ENCODE measurements around the gene HJURP.

Gene HJURP

GRCh38 chr2:233822781-233823730 lies 31.3 kb downstream of the HJURP start:
- H3K4me3 ChIP-seq (ENCODE audit: low read length, poor library complexity, severe bottlenecking): no peak overlapping the region
- H3F3A ChIP-seq (ENCODE audit: low read depth): no peaks in the 10 kb centered on the region
- no peaks in the 10 kb centered on the region for H3K36me3 ChIP-seq (ENCODE audit: insufficient read depth, low read length)
- H3K27me3 ChIP-seq (ENCODE audit: insufficient read depth, low read length, poor library complexity, severe bottlenecking): no peaks in the 10 kb centered on the region
- no peaks in the 10 kb centered on the region for H3K9me3 ChIP-seq (ENCODE audit: insufficient read depth, low read depth, low read length)
- no peak overlapping the region for H2AFZ ChIP-seq (ENCODE audit: low read length)
- H3K4me2 ChIP-seq (ENCODE audit: low read depth, low read length, poor library complexity, severe bottlenecking): no peak overlapping the region
- no peaks in the 10 kb centered on the region for H3K79me2 ChIP-seq (ENCODE audit: insufficient read depth, low read length)
- H3K9me2 ChIP-seq (replicated peaks; ENCODE audit: low read depth, low read length): no peaks in the 10 kb centered on the region
- no peak overlapping the region for H3K9ac ChIP-seq (ENCODE audit: low read depth, low read length, poor library complexity, severe bottlenecking)
- H3K4me1 ChIP-seq (ENCODE audit: insufficient read depth, low read length, poor library complexity, severe bottlenecking): no peaks in the 10 kb centered on the region
- TF ChIP-seq CTCF (conservative IDR thresholded peaks at IDR 0.05; ENCODE audit: low read length) (no peak), EZH2phosphoT487 (IDR thresholded peaks at IDR 0.05; ENCODE audit: borderline replicate concordance) (no peak)
- no peaks in the 10 kb centered on the region for H4K20me1 ChIP-seq (ENCODE audit: insufficient read depth, low read length, poor library complexity, severe bottlenecking)

- no peaks in the 10 kb centered on the region for H3K36me3 ChIP-seq (ENCODE audit: insufficient read depth, low read length)
- no peak overlapping the region for H3K4me2 ChIP-seq (ENCODE audit: low read depth, low read length, poor library complexity, severe bottlenecking)
- no peaks in the 10 kb centered on the region for H3K4me1 ChIP-seq (ENCODE audit: insufficient read depth, low read length, poor library complexity, severe bottlenecking)
- no peaks in the 10 kb centered on the region for H3F3A ChIP-seq (ENCODE audit: low read depth)
- no peaks in the 10 kb centered on the region for H4K20me1 ChIP-seq (ENCODE audit: insufficient read depth, low read length, poor library complexity, severe bottlenecking)
- no peak overlapping the region for H3K9ac ChIP-seq (ENCODE audit: low read depth, low read length, poor library complexity, severe bottlenecking)
- no peaks in the 10 kb centered on the region for H3K27me3 ChIP-seq (ENCODE audit: insufficient read depth, low read length, poor library complexity, severe bottlenecking)
- H3K9me2 ChIP-seq (replicated peaks; ENCODE audit: low read depth, low read length): no peaks in the 10 kb centered on the region
- TF ChIP-seq EZH2phosphoT487 (IDR thresholded peaks at IDR 0.05; ENCODE audit: borderline replicate concordance) (no peak), CTCF (conservative IDR thresholded peaks at IDR 0.05; ENCODE audit: low read length) (no peak)
- no peaks in the 10 kb centered on the region for H3K79me2 ChIP-seq (ENCODE audit: insufficient read depth, low read length)
- no peak overlapping the region for H3K4me3 ChIP-seq (ENCODE audit: low read length, poor library complexity, severe bottlenecking)
- no peak overlapping the region for H2AFZ ChIP-seq (ENCODE audit: low read length)
- H3K9me3 ChIP-seq (ENCODE audit: insufficient read depth, low read depth, low read length): no peaks in the 10 kb centered on the region
These were observed 32.1 kb downstream of the HJURP start for GRCh38 chr2:233822101-233822771.

- Histone ChIP-seq H2AFZ (ENCODE audit: low read length) (no peak overlapping the region), H3K9me2 (replicated peaks; ENCODE audit: low read depth, low read length) (no peaks in the 10 kb centered on the region), H4K20me1 (ENCODE audit: insufficient read depth, low read length, poor library complexity, severe bottlenecking) (no peaks in the 10 kb centered on the region), H3K9ac (ENCODE audit: low read depth, low read length, poor library complexity, severe bottlenecking) (no peak overlapping the region), H3K4me2 (ENCODE audit: low read depth, low read length, poor library complexity, severe bottlenecking) (no peak overlapping the region), H3K4me3 (ENCODE audit: low read length, poor library complexity, severe bottlenecking) (no peak overlapping the region), H3K79me2 (ENCODE audit: insufficient read depth, low read length) (no peaks in the 10 kb centered on the region), H3K27me3 (ENCODE audit: insufficient read depth, low read length, poor library complexity, severe bottlenecking) (no peaks in the 10 kb centered on the region), H3K4me1 (ENCODE audit: insufficient read depth, low read length, poor library complexity, severe bottlenecking) (no peaks in the 10 kb centered on the region), H3K9me3 (ENCODE audit: insufficient read depth, low read depth, low read length) (no peaks in the 10 kb centered on the region), H3F3A (ENCODE audit: low read depth) (no peaks in the 10 kb centered on the region), H3K36me3 (ENCODE audit: insufficient read depth, low read length) (no peaks in the 10 kb centered on the region)
- TF ChIP-seq CTCF (conservative IDR thresholded peaks at IDR 0.05; ENCODE audit: low read length) (no peak), EZH2phosphoT487 (IDR thresholded peaks at IDR 0.05; ENCODE audit: borderline replicate concordance) (no peak)
These were observed 32.6 kb downstream of the HJURP start for GRCh38 chr2:233821709-233822100.
